GM19452 (cell line): ENCODE data around the gene KCNQ1.
"Not testable (repeated sequence)": the region's sequence is repeated elsewhere in the genome, so short reads cannot be mapped to it uniquely, and the experiment has no call there.

ENCODE experiments used
- ATAC-seq: cut with Tn5 transposase; IDR thresholded peaks from one replicate; pipeline ENCODE4 v1.9.1; 2021; ENCODE audit not compliant: unreplicated experiment

KCNQ1 gene

DNA sequence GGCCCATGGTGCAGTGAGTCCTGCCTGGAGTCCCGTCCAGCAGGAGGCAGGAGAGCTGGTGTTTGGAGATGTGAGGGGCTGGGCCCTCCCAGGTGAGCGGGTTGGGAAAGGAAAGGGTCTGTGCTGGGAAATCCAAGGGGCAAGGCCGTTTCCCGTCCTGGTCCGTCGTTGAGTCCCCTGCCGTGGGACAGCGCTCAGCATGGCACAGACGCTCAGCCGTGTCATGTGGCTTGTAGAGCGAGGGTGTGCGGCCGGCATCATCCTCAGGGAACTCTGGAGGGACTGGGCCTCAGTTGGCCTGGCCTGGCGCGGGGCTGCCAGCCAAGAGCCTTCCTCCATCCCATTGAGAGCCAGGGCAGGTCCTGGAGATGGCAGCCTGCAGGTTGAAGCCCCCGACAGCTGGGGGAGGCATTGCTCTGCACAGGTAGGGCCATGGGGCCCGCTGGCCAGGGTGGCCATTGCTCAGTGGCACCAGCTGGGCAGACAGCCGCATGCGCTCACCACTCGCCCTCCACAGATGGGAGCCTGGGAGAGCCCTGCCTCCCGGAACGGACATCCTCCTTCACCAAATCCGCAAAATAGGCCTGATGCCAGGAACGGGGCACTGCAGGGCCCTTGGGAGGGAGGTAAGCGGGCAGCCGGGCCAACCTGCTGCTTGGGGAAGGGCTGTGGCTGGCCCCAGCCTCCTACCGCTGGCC is 28.7 kb downstream of the KCNQ1 start:
- no peak for ATAC-seq

- ATAC-seq: no peak
Observed at GRCh38 chr11:2474059-2474901, 29.5 kb downstream of the KCNQ1 start.

DNA sequence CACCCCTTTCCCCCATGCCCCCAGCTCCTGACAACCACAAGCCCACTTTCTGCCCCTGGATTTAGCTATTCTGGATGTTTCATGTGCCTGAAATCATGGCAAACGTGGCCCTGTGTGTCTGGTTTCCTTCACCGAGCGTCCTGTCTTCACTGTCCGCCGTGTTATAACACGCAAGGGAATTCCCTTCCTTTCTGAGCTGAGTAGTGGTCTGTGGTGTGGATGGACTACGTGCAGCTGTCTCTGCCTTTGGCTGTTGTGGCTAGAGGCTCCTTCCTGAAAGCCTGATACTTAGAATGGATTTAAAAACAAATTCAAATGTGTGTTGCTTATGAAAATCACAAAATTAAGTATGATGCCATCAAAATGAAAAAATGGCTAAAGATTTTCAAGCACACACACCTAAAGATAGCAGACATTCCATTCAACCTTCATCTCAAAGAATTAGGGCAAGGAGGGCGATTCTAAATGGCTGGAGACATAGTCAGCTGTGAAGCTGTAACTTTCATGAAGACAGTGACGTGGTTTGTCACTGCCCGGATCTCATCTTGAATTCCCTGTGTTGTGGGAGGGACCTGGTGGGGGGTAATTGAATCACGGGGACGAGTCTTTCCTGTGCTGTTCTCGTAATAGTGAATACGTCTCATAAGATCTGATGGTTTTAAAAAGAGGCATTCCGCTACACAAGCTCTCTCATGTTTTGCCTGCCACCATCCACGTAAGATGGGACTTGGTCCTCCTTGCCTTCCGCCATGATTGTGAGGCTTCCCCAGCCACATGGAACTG is 30.5 kb downstream of the KCNQ1 start:
- ATAC-seq: no peak

GRCh38 chr11:2477254-2477653 is 32.4 kb downstream of the KCNQ1 start:
- ATAC-seq: no peak

GRCh38 chr11:2477936-2478335 is 33.1 kb downstream of the KCNQ1 start:
- no peak for ATAC-seq

DNA sequence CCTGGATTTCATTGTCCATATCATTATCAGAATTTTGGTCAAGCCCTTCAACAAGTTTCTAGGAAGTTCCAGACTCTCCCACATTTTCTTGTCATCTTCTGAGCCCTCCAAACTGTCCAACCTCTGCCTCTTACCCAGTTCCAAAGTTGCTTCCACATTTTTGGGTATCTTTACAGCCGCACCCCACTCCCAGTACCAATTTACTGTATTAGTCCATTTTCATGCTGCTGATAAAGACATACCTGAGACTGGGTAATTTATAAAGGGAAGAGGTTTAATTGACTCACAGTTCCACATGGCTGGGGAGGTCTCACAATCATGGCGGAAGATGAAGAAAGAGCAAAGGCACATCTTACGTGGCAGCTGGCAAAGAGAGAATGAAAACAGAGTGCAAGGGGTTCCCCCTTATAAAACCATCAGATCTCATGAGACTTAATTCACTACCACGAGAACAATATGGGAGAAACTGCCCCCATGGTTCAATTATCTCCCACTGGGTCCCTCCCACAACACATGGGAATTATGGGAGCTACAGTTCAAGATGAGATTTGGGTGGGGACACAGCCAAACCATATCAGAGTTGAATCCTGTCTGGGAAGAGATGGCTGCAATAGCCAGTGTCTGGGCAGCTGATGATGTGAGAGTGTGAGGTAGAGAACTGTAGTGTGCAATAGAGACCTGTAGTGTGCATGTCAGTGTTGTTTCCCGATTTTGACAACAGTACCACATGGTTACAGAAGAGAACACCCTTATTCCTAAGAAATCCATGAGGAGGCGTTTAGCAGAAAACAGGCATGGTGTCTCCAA is 35.5 kb downstream of the KCNQ1 start:
- ATAC-seq: not testable (repeated sequence)

DNA sequence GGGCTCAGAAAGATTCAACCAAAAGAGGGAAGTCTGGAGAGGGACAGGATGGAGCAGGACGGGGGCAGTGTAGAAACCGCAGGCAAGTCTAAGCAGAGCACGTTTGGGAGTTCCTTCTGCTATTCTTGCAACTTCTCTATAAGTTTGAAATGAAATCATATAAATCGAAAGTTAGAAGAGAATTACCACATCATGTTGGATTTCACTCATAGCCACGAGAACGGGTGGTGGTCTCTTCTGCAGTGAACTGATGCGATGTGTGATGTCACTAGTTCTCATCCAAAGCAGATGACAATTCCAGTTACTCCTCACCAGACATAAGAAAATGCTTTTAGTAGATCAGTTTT is 36.0 kb downstream of the KCNQ1 start:
- no peak for ATAC-seq

- no peak for ATAC-seq
Observed at GRCh38 chr11:2481253-2481652, 36.4 kb downstream of the KCNQ1 start.

GRCh38 chr11:2482204-2482603 is 37.4 kb downstream of the KCNQ1 start:
- ATAC-seq: no peak

DNA sequence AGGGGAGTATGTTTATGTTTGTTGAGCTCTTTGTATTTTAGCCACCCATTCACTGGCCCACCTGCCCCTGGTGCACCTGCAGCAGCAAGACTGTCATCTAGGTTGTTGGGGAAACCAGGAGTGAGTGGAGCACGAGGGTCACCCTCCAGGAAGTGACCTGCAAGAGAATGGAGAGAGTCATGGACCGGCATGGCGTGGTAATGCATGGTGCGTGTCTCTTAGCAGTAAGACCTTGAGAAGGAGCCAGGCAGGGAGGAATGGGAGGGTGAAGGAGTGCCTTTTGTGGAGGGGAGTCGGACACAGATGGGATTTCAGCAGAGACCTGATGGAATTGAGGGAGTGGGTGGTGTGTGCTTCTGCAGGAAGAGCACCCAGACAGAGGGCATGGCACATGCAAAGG is 37.9 kb downstream of the KCNQ1 start:
- no peak for ATAC-seq

DNA sequence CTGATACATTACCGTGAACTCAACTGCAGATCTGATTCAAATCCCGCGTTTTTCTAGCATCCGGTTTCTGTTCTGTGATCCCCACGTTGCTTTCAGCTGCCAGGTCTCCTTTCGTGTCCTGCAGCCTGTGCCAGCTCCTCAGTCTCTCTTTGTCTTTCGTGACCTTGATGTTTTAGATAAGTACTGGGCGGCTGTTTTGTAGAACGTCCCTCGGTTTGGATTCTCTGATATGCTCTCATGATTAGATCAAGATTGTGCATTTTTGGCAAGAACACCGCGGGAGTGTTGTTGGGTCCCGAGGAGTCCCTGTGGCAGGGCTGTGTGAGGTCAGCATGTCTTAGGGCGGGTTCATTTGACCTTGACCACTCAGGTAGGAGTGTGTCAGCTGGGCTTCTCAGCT is 38.6 kb downstream of the KCNQ1 start:
- ATAC-seq: no peak

- ATAC-seq: no peak
Observed at GRCh38 chr11:2484576-2485125, 39.8 kb downstream of the KCNQ1 start.

- ATAC-seq: no peak
Observed at GRCh38 chr11:2488004-2488403, 43.2 kb downstream of the KCNQ1 start.

DNA sequence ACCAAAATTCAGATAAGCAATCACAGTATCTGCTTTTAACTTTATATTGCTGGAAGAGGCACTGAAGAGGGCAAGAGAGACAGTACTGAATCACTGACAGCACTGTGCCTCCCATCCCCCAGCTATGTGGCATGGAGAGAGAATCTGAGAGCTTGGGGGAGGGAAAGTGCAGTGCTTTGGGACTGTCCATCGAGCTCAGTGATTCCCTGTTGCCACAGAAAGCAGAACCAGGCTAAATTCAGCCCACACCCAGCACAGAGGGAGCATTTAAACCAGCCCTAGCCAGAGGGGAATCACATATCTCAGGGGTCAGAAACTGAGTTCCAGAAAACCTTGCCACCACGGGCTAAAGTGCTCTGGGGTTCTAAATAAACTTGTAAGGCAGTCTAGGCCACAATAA is 44.3 kb downstream of the KCNQ1 start:
- no peak for ATAC-seq

DNA sequence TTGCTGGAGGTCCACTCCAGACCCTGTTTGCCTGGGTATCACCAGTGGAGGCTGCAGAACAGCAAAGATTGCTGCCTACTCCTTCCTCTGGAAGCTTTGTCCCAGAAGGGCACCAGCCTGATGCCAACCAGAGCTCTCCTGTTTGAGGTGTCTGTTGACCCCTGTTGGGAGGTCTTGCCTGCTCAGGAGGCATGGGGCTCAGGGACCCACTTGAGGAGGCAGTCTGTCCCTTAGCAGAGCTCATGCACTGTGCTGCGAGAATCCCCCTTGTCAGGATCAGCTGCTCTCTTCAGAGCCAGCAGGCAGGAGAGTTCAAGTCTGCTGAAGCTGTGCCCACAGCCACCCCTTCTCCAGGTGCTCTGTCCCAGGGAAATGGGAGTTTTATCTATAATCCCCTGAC is 53.1 kb downstream of the KCNQ1 start:
- ATAC-seq: not testable (repeated sequence)

- no peak for ATAC-seq
Observed at GRCh38 chr11:2498750-2499149, 53.9 kb downstream of the KCNQ1 start.

- ATAC-seq: no peak
Observed at GRCh38 chr11:2507212-2507901, 62.5 kb downstream of the KCNQ1 start.

DNA sequence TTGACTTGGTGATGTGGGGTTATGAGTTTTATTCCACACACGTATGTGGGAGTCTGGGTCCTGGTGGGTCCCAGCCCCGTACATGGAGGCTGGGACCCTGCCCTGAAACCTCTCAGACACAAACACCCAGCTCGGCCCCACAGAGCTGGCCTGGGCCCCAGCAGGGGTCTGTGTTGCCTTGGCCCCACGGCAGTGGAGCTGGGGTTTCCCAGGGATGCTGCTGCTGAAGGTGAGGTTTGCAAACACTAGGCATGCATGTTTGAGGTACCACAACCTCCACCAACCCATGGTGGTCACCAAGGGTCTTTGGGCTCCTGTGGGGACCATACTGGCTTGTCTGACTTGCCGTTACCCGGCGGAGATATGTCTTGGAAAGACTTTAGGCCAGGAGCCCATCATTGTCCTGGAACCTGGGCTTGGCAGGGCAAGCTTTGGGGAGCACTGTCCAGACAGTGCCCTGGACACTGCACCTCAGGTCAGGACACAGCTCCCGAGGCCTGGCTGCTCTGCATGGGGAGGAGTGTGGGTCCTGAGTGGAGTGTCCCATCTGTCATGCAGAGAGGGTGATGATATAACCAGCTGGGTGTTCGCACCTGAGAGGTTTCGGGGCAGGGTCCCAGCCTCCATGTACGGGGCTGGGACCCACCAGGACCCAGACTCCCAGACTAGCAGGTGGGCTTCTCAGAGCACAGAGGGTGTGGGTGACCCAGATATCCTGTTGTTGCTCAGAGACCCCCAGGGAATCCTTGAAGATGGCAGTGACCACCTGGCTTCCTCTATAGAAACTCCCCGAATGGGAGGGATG is 63.3 kb downstream of the KCNQ1 start:
- no peak for ATAC-seq

- ATAC-seq: no peak
Observed at GRCh38 chr11:2508793-2509192, 64.0 kb downstream of the KCNQ1 start.
